IPS DF 4.7 (cell line): ENCODE data around the gene PSORS1C2.
"Not testable (repeated sequence)": the region's sequence is repeated elsewhere in the genome, so short reads cannot be mapped to it uniquely, and the experiment has no call there.

Experiments
- DNase-seq: peaks from one replicate; pipeline ENCODE4 v3.0.0-alpha.2; 2013; ENCODE audit warnings: low spot score; ENCODE audit errors: extremely low read depth

PSORS1C2 gene

DNA sequence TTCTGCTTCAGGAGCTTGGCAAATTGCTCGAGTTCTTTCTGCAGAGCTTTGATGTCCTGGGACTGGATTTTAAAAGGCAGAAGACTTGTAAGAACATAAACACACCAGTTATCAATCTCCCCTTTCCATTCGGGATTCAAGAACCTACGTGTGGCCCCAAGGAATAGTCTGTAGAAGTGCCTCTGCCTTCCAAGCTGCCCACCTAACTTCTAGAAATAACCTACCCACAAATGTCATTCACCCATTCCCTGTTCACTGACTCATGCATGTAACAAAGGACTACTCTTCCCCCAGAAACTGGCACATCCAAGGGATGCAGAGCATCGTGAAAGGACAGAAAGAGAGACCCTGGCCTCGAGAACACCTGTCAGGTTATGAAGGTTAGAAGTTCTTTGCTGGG is 27.1 kb upstream of the PSORS1C2 start:
- no peak for DNase-seq

DNA sequence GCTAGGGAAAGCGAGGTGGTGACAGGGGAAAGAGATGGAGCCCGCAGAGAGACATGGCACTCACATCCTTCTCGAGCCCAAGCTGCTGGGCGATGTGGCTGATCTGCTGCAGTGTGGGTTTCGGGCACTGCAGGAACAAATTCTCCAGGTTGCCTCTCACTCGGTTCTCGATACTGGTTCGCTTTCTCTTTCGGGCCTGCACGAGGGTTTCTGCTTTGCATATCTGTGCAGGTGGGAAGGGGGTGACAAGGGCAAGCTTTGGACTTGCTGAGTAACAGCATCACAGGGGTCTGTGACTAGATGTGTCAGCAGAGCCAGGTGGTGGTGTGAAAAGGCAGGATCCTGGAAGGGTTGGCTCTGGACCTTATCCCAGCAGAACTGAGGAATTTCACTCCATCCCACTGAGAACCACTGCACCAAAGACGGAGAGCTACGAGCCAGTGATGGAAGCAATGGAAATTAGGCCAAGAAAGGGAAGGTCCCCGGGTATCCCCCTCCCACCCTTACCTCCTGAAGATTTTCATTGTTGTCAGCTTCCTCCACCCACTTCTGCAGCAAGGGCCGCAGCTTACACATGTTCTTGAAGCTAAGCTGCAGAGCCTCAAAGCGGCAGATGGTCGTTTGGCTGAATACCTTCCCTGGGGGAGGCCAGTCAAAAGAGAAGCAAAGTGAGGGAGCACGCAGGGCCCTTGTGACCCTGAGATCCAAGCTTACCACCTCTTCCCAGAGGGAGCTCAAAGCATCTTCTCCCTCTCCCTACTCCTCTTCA is 26.4 kb upstream of the PSORS1C2 start:
- not testable (repeated sequence) for DNase-seq

DNA sequence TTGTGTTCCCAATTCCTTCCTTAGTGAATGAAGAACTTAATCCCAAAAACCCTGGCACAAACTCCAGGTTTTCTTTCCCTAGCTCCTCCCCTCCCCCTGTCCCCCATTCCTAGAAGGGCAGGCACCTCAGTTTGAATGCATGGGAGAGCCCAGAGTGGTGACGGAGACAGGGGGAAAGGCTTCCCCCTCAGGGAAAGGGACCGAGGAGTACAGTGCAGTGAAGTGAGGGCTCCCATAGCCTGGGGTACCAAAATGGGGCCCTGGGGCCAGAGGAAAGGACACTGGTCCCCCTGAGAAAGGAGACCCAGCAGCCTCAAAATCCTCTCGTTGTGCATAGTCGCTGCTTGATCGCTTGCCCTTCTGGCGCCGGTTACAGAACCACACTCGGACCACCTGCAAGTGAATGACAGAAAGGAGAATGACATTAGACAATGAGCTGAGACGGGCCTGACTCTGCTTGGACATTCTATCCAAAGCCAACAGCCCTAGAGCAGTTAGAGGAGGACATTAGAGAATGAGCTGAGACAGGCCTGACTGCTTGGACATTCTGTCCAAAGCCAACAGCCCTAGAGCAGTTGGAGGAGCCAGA is 25.7 kb upstream of the PSORS1C2 start:
- DNase-seq, result not testable (repeated sequence)

DNA sequence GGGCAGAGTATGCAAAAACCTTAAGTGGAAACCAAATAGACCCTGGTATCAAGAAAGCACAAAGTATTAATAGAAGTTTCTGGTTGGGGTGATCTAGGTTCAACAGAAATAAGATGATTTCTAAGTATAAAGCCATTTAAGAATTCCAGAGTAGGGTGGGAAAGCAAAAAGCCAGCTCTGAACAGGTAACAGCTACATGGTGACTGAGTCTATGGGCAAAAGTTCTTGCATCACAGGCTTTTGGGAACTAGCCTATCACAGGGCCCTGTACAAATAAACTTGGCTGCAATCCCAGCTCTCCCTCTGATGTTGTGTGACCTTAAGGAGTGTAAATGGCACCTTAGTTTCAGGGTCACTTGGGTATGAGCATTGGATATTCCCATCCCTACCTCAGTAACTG is 25.1 kb upstream of the PSORS1C2 start:
- no peak for DNase-seq

DNA sequence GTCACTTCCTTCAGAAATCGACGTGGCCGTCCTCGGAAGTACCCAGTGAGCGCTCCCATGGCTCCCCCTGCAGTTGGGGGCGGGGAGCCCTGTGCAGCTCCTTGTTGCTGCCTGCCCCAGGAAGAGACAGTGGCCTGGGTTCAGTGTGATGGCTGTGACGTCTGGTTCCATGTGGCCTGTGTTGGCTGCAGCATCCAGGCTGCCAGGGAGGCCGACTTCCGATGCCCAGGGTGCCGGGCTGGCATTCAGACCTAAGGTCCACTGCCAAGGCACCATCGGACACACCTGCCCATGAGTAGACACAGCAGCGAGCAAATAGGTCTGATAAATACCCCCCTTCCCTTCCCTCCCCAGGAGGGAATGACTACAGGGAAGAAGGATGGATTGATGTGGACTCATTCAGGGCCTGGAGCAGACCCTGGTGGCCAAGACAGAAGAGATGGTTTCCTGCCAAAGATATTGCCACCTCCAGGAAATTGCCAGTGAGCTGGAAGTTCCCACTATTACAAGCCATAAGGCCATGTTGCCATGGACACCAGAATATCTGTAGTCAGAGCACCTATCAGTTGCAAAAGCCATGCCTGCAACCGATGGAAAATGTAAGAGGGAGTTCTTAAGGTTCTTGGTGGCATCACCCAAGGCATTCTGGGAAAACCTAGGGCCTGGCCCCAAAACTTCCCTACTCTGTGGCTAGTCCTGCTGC is 23.7 kb upstream of the PSORS1C2 start:
- DNase-seq, result no peak

DNA sequence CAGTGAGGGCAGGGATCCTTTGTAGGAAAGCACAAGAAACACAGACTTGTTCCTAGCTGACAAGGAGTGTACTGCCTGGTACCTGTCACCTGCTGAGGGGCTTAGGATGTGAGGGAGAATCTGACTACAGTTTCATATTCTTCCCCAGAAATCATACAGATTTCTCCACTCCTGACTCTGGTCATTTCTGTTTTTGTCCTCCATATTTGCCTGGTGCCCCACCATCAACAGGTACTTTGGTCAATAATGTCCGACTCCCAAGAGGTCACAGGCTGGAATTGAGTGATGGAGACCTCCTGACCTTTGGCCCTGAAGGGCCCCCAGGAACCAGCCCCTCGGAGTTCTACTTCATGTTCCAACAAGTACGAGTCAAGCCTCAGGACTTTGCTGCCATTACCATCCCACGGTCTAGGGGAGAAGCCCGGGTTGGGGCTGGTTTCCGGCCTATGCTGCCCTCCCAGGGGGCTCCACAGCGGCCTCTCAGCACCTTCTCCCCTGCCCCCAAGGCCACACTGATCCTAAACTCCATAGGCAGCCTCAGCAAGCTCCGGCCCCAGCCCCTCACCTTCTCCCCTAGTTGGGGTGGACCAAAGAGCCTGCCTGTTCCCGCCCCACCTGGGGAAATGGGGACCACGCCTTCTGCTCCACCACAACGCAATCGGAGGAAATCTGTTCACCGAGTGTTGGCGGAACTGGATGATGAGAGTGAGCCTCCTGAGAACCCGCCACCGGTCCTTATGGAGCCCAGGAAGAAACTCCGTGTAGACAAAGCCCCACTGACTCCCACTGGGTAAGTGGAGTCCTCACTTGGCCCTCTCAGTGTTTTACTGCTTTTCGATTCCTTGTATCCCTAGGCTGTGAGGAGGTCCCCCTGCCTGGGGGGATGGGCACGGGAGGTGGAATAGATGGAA is 22.6 kb upstream of the PSORS1C2 start:
- DNase-seq, result no peak

DNA sequence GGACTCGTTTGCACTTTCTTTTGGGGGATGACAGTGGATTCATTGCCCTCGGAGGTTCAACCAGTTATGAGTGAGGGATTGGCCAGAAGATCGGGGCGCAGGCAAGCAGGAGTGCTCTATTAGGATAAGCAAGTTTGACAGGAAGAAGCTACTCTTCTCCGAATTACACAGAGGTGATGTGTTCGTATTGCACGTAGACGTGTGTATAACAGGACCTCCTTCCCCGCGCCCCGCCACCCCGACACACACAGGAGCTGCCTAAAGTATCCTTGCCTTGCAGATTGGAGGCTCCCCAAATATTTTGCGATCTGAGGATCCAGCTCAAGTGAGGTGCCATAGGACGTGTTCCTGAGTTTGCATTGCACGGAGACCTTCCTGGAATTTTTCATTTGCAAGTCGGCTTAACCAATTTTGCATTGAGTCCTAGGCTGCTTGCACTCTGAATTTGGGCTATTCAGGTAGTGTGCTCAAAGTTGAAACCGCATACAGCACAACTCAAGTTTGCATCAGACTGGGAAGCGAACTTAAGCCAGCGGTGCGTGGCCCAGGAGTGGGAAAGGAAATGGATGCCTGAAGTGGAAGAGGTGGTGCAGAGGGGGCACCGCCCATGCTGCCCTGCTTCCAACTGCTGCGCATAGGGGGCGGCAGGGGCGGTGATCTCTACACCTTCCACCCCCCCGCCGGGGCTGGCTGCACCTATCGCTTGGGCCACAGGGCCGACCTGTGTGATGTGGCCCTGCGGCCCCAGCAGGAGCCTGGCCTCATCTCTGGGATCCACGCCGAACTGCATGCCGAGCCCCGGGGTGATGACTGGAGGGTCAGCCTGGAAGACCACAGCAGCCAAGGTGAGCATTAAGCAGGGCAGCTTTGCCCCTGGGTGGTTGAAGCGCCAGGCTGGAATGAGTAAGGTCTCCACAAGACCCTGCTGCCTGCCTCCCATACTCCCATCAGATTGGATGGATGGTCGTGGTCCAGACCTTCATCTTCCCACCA is 20.3 kb upstream of the PSORS1C2 start:
- no peak for DNase-seq

DNA sequence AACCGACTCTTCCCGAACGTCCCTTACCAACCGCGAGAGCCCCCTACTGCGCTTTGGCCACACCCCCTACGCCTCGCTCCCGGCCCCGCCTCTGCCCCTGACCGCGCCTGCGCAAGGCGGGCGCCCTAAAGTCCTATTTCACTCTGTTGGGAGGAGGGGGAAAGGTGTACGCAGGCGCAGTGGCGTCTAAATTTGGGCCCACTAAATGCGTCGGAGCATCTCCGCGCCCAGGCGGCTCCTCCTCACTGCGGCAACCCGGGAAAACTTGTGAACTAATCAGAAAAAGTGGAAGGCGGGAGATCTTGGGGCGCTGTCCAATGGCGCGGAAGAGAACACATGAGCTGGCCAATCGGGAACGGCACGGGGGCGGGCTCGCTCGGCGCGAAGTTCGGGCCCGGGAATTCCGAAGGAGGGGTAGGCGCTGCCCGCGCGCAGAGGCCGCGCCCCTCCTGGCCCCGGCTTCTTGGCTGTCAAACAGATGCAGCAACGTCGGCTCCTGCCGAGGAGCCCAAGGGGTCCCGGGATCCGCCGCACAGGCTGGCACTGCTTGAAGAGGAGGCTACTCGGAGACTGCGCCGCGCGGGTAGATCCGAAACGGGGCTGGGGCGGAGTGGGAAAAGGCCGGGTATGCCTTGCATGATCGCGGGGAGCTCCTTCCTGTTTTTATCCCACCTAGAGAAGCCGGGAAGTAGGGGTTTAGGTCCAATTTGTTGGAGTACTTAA is 19.4 kb upstream of the PSORS1C2 start, which contains the start of gene TCF19:
Gene TCF19, plus strand, starts transcription at position 450 of the 723 bp plus-strand sequence. CDS start 881 bp downstream, outside the sequence.
- no peak for DNase-seq

DNA sequence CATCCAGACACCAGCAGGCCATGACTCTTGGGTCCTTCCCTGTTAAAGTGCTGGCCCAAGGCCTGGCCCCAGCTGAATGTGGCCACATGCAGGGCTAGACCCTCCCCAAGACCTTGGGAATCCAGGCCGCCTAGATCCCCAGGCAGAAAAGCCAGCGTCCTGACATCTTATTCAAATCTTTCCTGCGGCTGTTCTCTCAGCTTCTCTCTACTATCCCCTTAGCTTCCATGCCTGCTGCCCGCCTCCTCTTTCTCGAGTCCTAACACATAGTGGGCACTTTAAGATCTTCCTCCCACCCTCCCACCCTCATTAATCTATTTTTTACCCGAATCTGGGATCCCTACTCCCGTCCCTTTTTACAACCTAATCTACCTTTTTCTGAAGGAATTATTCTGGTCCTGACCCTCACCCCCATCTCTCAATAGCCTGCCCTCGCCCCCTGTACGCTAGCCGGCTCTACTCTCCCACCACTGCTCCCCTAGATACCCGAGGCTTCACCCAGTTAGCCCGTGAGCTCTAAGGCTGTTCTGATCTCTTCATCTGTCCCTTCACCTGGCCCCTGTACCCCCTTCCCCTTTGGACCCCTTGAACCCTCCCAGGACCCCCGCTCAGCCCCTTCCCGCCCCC is 18.8 kb upstream of the PSORS1C2 start, which contains the start of gene CCHCR1:
Gene CCHCR1, minus strand, starts transcription at position 290 of the 627 bp plus-strand sequence. Its CDS starts 202 bp downstream, at position 88.
- no peak for DNase-seq

DNA sequence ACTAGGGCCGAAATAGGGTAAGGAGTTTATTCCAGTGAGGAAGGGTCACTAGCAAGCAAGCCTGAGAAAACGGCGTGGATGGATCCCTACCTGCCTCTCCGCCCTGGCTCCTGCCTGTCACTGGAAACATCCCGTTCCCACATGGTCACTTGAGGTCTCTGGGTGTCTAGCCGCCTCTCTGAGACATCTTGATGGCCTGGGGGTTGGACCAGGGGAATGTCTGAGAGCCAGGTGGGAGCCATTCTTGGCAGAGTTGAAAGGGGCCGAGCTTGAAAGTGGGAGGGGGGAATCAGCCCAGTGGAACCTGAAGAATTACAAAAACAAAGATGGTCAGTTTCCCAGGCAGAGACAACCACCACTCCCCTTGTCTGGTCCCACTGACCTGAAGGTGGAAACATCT is 17.8 kb upstream of the PSORS1C2 start:
- DNase-seq, result no peak

DNA sequence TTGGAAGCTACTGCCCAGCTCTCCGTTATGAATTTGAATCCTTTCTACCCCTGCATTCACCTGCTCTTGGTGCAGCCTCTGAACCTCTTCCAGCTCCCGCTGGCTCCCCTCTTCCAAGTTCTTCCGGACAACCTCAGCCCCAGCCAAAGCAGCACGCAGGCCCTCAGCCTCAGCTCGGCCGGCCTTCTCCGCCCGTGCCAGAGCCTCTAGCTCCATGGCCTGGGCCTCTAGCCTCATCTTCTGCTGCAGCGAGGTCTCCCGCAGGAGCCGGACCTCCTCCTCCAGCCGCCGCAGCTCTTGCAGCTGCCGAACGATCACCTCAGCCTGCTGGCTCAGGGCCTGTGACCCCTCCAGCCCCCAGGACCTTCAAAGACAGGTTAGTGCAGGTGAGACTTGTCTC is 15.6 kb upstream of the PSORS1C2 start:
- DNase-seq, result no peak

DNA sequence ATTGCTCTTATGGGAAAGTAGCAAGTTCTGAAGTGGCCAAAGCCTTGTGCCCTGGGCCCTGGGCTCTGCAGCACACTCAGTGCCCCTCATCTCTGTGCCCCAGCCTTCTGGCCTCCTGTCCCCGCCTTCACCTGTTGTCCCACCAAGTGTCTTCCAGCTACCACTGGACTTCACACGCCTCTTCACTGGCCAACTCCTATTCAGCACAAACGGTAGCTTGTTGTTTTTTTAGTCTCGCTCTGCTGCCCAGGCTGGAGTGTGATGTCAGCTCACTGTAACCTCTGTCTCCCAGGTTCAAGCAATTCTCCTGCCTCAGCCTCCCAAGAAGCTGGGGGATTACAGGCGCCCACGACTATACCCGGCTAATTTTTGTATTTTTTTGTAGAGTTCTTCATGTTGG is 13.9 kb upstream of the PSORS1C2 start:
- DNase-seq, result no peak

DNA sequence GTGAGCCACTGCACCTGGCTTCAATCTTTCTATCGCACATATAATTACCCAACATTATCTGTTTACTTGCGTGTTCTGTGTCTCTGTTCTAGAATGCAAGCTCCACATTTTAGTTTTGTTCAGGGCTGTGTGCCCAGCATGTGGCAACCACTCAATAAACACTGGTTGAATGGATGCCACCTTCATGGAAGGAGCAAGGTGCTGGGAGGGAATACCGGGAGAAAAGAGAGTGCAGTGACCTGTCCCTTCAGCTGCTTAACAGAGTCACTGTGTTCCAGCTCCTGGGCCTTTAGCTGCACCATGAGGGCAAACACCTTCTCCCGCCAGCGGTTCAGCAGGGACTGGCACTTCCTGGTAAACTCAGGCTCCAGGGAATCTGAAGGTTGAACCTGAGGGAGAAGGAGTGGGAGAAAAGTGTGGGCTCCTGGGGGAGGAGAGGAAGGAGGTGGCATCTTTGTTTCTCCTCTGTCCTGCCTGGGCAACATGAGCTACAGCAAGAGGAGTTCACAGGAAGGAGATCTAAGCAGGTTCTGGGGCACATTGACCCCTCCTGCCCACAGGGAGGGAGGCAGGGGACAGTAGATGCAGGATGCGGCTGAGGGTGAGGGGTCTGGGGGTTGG is 11.1 kb upstream of the PSORS1C2 start:
- no peak for DNase-seq

DNA sequence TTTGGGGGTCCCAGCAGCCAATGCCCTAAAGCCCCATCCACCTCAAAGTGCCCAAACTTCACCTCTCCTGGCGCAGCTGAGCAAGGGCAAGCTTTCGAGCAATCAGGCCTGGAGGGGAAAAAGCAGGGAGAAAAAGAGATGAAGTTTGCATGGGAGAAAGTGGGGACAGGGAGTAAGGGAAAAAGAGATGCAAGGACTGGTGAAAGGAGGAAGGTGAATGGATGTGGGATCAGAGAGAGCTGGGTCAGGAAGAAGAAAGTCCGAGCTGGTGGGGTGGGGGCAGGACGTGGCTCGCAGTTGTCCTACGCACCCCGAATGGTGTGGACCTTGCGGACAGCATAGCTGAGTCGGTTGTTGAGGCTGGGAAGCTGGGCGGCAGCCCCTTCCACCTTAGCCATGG is 6.5 kb upstream of the PSORS1C2 start:
- DNase-seq, result no peak

DNA sequence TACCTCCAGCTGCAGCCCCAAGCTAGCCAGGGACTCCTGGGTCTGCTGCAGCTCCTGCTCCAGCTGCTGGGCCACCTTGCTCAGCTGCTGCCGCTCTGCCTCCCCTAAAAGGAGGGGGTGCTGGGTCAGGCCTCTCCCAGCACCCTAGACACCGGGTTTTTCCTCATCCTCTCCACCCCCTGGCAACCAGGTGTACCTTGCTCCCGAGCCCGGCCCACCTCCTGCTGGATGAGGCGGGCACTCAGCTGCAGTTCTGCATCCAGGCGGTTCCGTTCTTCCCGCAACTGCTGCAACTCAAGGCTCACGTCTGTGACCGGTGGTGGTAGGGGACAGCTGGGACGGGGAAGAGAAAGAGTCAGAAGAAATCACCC is 6.1 kb upstream of the PSORS1C2 start:
- no peak for DNase-seq

DNA sequence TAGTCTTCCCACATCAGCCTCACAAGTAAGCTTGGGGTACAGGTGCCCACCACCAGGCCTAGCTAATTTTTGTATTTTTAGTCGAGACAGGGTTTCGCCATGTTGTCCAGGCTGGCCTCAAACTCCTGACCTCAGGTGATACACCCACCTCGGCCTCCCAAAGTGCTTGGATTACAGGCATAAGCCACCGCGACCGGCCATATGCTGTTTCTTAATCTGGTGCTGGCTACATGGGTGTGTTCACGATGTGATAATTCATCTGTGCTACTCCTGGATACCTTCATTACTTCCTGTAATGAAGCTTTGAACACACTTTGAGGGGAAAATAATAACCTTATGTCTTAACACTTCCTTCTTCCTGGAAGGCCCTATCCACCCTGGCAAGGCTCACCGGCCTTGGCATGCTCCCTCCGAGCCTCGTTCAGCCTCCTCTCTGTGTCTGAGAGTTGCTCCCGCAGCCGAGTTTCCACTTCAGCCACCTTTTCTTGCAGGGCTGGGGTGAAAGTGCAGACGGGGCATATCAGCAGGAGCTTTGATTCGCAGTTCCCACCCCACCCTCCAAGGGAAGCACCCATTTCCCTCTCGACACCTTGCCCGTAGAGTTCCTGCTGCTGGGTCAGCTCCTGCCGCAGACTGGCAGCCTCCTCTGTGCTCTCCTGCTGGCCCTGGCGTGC is 5.6 kb upstream of the PSORS1C2 start:
- no peak for DNase-seq

DNA sequence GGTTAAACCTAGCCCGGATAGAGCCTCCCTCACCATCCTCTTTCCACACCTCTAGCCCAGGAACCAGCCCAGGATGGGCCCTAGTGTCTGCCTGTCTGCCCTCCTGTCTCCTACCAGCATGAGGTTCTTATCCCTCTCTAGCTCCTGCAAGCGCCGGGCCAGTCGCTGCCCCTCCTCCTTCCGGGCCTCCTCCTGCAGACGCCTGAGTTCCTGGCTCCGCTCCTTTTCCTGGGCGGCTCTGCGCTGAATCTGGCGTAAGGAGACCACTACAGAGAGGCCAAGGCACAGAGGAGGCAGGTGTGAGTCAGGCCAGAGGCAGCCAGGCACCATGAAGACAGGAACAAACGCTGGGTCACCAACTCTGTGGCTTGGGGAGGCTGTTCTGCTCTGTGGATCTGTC is 4.3 kb upstream of the PSORS1C2 start:
- DNase-seq, result no peak

DNA sequence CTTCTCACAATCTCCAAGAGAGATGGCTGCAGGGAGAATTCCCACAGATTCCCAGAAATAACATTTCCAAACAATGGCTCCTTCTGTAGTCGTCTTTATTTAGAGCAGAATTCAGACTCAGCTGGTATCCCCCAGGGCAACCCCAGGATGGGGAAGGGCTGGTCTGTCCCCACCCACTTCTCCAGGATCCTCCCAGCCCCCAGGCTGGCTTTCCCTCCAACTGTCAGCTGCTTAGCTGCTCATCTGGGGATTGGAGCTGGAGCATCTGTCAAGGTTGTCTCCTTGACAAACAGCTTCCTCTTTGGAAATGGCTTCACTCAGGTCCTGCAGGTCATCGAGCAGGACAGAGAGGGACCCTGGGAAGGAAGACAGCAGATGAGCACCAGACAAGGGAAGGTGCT is 3.5 kb upstream of the PSORS1C2 start:
- no peak for DNase-seq
